HepG2 (cell line): ENCODE measurements around the gene ABCB9. TPM values are rescaled to one million over a fixed set of nuclear protein-coding genes. Genes with fewer than 3 reads are reported as not detected.

Experiments used
- CCDC6 ChIP-seq: sonication (generic); formaldehyde crosslinking; IDR thresholded peaks from 2 replicates; pipeline ENCODE4 v1.8.1; 2022; ENCODE audit warnings: mild to moderate bottlenecking, missing genetic modification reagents, moderate library complexity
- IRF9 ChIP-seq: sonication (generic); formaldehyde crosslinking; IDR thresholded peaks from 2 replicates; pipeline ENCODE4 v1.8.0; 2022; ENCODE audit warnings: missing genetic modification reagents, mild to moderate bottlenecking, borderline replicate concordance
- KAT8 ChIP-seq: IDR thresholded peaks from 2 replicates; pipeline ENCODE4 v1.6.1; 2016; ENCODE audit warnings: missing genetic modification reagents, missing compliant biosample characterization
- RFX3 ChIP-seq: IDR thresholded peaks from 2 replicates; pipeline ENCODE4 v1.6.1; 2016; ENCODE audit warnings: missing biosample characterization, missing genetic modification reagents
- SKI ChIP-seq: fragments of 450-650 bp; IDR thresholded peaks from one replicate; pipeline ENCODE4 v1.6.1; 2018; ENCODE audit warnings: mild to moderate bottlenecking; ENCODE audit not compliant: partially characterized antibody
- SMAD9 ChIP-seq: sonication (generic); formaldehyde crosslinking; IDR thresholded peaks from 2 replicates; pipeline ENCODE4 v1.5.1; 2020; ENCODE audit warnings: mild to moderate bottlenecking, missing genetic modification reagents
- SNRNP70 ChIP-seq: fragments of 200-400 bp; formaldehyde crosslinking; IDR thresholded peaks from 2 replicates; pipeline ENCODE4 v1.6.1; 2017; ENCODE audit warnings: mild to moderate bottlenecking, low read depth, low read length, moderate library complexity
- SP2 ChIP-seq: sonication (generic); formaldehyde crosslinking; IDR thresholded peaks from 2 replicates; pipeline ENCODE4 v1.5.1; 2020; ENCODE audit warnings: mild to moderate bottlenecking, missing genetic modification reagents
- TGIF2 ChIP-seq: IDR thresholded peaks from 2 replicates; pipeline ENCODE4 v1.6.1; 2016; ENCODE audit warnings: control low read depth, missing compliant biosample characterization
- ZBTB21 ChIP-seq: sonication (generic); formaldehyde crosslinking; IDR thresholded peaks from 2 replicates; pipeline ENCODE4 v1.4.0; 2020; ENCODE audit warnings: missing genetic modification reagents
- ZNF136 ChIP-seq: sonication (generic); formaldehyde crosslinking; IDR thresholded peaks from 2 replicates; pipeline ENCODE4 v1.8.1; 2022; ENCODE audit warnings: low read depth, mild to moderate bottlenecking, moderate library complexity, missing genetic modification reagents
- ZNF225 ChIP-seq: sonication (generic); formaldehyde crosslinking; IDR thresholded peaks from 2 replicates; pipeline ENCODE4 v1.4.0; 2020; ENCODE audit warnings: mild to moderate bottlenecking, missing genetic modification reagents
- ZNF766 ChIP-seq: sonication (generic); formaldehyde crosslinking; IDR thresholded peaks from 2 replicates; pipeline ENCODE4 v1.5.0; 2020; ENCODE audit warnings: missing genetic modification reagents, borderline replicate concordance
- ZNF879 ChIP-seq: sonication (generic); formaldehyde crosslinking; IDR thresholded peaks from 2 replicates; pipeline ENCODE4 v1.8.1; 2023; ENCODE audit warnings: missing genetic modification reagents
- polyA plus RNA-seq, 8 experiments: library from polyadenylated mRNA; depleted of rRNA in 3 of 8; stranded (reverse) in 7 of 8; unstranded in 1 of 8; fragments of >200 nt; fragmentation: Illumina TruSeq in 4 of 8; extraction: Trizol in 4 of 8; gene quantifications; 2 replicates each; pipeline versions ENCODE4 v1.2.1 to v1.2.3, GENCODE V29; 2011 to 2016; ENCODE audit warnings: low read depth in 4 of 8, missing spikeins in 1 of 8, mixed read lengths in 1 of 8; ENCODE audit not compliant: insufficient read depth in 1 of 8
- total RNA-seq, 5 experiments: library from RNA; depleted of rRNA; stranded (reverse); fragments of >200 nt; fragmentation: Illumina TruSeq; extraction: Trizol; gene quantifications; 2 replicates each; pipeline ENCODE4 v1.2.3, GENCODE V29; 2016; ENCODE audit warnings: low read depth in 1 of 5
- TF ChIP-seq, protein P1 (sequence below): sonication (generic); formaldehyde crosslinking; IDR thresholded peaks from 2 replicates; pipeline ENCODE4 v1.4.0; 2020; ENCODE audit warnings: missing genetic modification reagents
- TF ChIP-seq, protein P2 (sequence below): fragments of 450-650 bp; IDR thresholded peaks from 2 replicates; pipeline ENCODE4 v1.6.1; 2017; ENCODE audit warnings: mild to moderate bottlenecking
- TF ChIP-seq, protein P3 (sequence below): sonication (generic); formaldehyde crosslinking; conservative IDR thresholded peaks from 2 replicates; pipeline ENCODE4 v1.4.0; 2020; ENCODE audit warnings: mild to moderate bottlenecking, missing genetic modification reagents, moderate library complexity
- TF ChIP-seq, protein P4 (sequence below): sonication (generic); formaldehyde crosslinking; IDR thresholded peaks from 2 replicates; pipeline ENCODE4 v1.4.0; 2020; ENCODE audit warnings: missing genetic modification reagents

The ABCB9 gene
- total and polyA plus RNA-seq, 2 of the 13 experiments (the other 11 are each of a cell fraction or from before 2014, with no cell fraction given), result 5.1 to 6.0 TPM

- no peak for TF ChIP-seq ZNF225 (CRISPR knock-in tag)
- TF ChIP-seq, protein P1, sequence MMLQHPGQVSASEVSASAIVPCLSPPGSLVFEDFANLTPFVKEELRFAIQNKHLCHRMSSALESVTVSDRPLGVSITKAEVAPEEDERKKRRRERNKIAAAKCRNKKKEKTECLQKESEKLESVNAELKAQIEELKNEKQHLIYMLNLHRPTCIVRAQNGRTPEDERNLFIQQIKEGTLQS (CRISPR knock-in tag), result peak; percentile 83
- TF ChIP-seq, protein P2, sequence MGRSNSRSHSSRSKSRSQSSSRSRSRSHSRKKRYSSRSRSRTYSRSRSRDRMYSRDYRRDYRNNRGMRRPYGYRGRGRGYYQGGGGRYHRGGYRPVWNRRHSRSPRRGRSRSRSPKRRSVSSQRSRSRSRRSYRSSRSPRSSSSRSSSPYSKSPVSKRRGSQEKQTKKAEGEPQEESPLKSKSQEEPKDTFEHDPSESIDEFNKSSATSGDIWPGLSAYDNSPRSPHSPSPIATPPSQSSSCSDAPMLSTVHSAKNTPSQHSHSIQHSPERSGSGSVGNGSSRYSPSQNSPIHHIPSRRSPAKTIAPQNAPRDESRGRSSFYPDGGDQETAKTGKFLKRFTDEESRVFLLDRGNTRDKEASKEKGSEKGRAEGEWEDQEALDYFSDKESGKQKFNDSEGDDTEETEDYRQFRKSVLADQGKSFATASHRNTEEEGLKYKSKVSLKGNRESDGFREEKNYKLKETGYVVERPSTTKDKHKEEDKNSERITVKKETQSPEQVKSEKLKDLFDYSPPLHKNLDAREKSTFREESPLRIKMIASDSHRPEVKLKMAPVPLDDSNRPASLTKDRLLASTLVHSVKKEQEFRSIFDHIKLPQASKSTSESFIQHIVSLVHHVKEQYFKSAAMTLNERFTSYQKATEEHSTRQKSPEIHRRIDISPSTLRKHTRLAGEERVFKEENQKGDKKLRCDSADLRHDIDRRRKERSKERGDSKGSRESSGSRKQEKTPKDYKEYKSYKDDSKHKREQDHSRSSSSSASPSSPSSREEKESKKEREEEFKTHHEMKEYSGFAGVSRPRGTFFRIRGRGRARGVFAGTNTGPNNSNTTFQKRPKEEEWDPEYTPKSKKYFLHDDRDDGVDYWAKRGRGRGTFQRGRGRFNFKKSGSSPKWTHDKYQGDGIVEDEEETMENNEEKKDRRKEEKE, result no peak
- TF ChIP-seq IRF9 (CRISPR knock-in tag), result 0 out of 2 replicates have a peak, but pooled peaks have one; percentile 31
- TF ChIP-seq SP2 (CRISPR knock-in tag), result peak; percentile 57; the same call in 1 of the 2 replicates
- no peak for TF ChIP-seq TGIF2 (CRISPR knock-in tag)
- TF ChIP-seq ZNF136 (CRISPR knock-in tag), result no peak
- TF ChIP-seq ZNF879 (CRISPR knock-in tag), result no peak
- no peak for TF ChIP-seq RFX3 (CRISPR knock-in tag)
- TF ChIP-seq KAT8 (CRISPR knock-in tag), result no peak
- TF ChIP-seq CCDC6 (CRISPR knock-in tag), result peak; percentile 57; the same call in 1 of the 2 replicates
- TF ChIP-seq, protein P3, sequence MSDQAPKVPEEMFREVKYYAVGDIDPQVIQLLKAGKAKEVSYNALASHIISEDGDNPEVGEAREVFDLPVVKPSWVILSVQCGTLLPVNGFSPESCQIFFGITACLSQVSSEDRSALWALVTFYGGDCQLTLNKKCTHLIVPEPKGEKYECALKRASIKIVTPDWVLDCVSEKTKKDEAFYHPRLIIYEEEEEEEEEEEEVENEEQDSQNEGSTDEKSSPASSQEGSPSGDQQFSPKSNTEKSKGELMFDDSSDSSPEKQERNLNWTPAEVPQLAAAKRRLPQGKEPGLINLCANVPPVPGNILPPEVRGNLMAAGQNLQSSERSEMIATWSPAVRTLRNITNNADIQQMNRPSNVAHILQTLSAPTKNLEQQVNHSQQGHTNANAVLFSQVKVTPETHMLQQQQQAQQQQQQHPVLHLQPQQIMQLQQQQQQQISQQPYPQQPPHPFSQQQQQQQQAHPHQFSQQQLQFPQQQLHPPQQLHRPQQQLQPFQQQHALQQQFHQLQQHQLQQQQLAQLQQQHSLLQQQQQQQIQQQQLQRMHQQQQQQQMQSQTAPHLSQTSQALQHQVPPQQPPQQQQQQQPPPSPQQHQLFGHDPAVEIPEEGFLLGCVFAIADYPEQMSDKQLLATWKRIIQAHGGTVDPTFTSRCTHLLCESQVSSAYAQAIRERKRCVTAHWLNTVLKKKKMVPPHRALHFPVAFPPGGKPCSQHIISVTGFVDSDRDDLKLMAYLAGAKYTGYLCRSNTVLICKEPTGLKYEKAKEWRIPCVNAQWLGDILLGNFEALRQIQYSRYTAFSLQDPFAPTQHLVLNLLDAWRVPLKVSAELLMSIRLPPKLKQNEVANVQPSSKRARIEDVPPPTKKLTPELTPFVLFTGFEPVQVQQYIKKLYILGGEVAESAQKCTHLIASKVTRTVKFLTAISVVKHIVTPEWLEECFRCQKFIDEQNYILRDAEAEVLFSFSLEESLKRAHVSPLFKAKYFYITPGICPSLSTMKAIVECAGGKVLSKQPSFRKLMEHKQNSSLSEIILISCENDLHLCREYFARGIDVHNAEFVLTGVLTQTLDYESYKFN, result peak; percentile 16; the same call in 1 of the 2 replicates
- TF ChIP-seq ZNF766 (CRISPR knock-in tag), result 0 out of 2 replicates have a peak, but pooled peaks have one; percentile 34
- no peak for TF ChIP-seq SNRNP70
- TF ChIP-seq SMAD9 (CRISPR knock-in tag), result no peak
- peak; percentile 100 for TF ChIP-seq ZBTB21
- TF ChIP-seq, protein P4, sequence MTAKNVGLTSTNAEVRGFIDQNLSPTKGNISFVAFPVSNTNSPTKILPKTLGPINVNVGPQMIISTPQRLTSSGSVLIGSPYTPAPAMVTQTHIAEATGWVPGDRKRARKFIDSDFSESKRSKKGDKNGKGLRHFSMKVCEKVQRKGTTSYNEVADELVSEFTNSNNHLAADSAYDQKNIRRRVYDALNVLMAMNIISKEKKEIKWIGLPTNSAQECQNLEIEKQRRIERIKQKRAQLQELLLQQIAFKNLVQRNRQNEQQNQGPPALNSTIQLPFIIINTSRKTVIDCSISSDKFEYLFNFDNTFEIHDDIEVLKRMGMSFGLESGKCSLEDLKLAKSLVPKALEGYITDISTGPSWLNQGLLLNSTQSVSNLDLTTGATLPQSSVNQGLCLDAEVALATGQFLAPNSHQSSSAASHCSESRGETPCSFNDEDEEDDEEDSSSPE, result peak; percentile 29; the same call in 1 of the 2 replicates
- no peak for TF ChIP-seq SKI
These were observed 70.3 kb downstream of the ABCB9 start, which contains the start of gene VPS37B (continued) for GRCh38 chr12:122895704-122896636.
